SK-N-SH (cell line): ENCODE data around the gene MYO18A. TPM values are rescaled to one million over a fixed set of nuclear protein-coding genes. Genes with fewer than 3 reads are reported as not detected.

ENCODE experiments used
- CTCF ChIA-PET: fragments of 300-600, 350-600 bp; formaldehyde crosslinking; extraction: SDS; loops from one replicate; lab custom pipeline; 2021; lab: Yijun Ruan, JAX
- POLR2A ChIA-PET: fragments of 350-600 bp; sonication (Branson Sonifier 250); formaldehyde crosslinking; extraction: SDS; loops from one replicate; lab custom pipeline; 2020; ENCODE audit warnings: antibody characterized with exemption, inconsistent platforms; lab: Yijun Ruan, JAX
- DNase-seq: peaks from one replicate; pipeline ENCODE4 v3.0.0; 2012
- H2AFZ ChIP-seq: fragments of 200-600 bp; sonication (generic); 2 replicates; pipeline ENCODE4 v1.8.1; 2016; ENCODE audit warnings: antibody characterized with exemption, mild to moderate bottlenecking, low read depth
- H3F3A ChIP-seq: fragments of 200-600 bp; sonication (generic); replicated peaks from 2 replicates; pipeline ENCODE3; 2016; ENCODE audit warnings: antibody characterized with exemption, mild to moderate bottlenecking; ENCODE audit not compliant: insufficient read depth
- H3K27ac ChIP-seq, 2 experiments: fragments of 200-500 bp in 1 of 2; fragments of 200-600 bp in 1 of 2; sonication (Bioruptor generic) in 1 of 2; sonication (generic), shearing (Covaris generic) in 1 of 2; 2 replicates each; pipeline versions ENCODE4 v1.5.1 to v1.6.1; 2014 to 2016; ENCODE audit warnings: low read depth in 2 of 2, inconsistent platforms in 1 of 2, low read length in 1 of 2, mild to moderate bottlenecking in 1 of 2, mixed read lengths in 1 of 2
- H3K27me3 ChIP-seq: fragments of 200-600 bp; sonication (generic), shearing (Covaris generic); 2 replicates; pipeline ENCODE4 v1.6.1; 2016; ENCODE audit warnings: mixed run types; ENCODE audit not compliant: insufficient read depth
- H3K36me3 ChIP-seq, 2 experiments: fragments of 200-500 bp in 1 of 2; fragments of 200-600 bp in 1 of 2; sonication (Bioruptor generic) in 1 of 2; sonication (generic) in 1 of 2; replicated peaks in 1 of 2; 2 replicates each; pipeline versions ENCODE3 to v1.5.1; 2014 to 2016; ENCODE audit warnings: low read length in 1 of 2, mild to moderate bottlenecking in 1 of 2; ENCODE audit not compliant: insufficient read depth in 2 of 2, control insufficient read depth in 1 of 2
- H3K4me1 ChIP-seq, 2 experiments: fragments of 200-500 bp in 1 of 2; fragments of 200-600 bp in 1 of 2; sonication (Bioruptor generic) in 1 of 2; sonication (generic), shearing (Covaris generic) in 1 of 2; 2 replicates each; pipeline versions ENCODE4 v1.5.1 to v1.6.1; 2014 to 2016; ENCODE audit warnings: low read depth in 1 of 2, low read length in 1 of 2, mixed run types in 1 of 2; ENCODE audit not compliant: insufficient read depth in 2 of 2, control insufficient read depth in 1 of 2
- H3K4me2 ChIP-seq: fragments of 200-600 bp; sonication (generic), shearing (Covaris generic); 2 replicates; pipeline ENCODE4 v1.6.1; 2017; ENCODE audit warnings: mixed run types
- H3K4me3 ChIP-seq, 2 experiments: fragments of 200-500 bp in 1 of 2; fragments of 200-600 bp in 1 of 2; sonication (Bioruptor generic) in 1 of 2; sonication (generic), shearing (Covaris generic) in 1 of 2; 2 replicates each; pipeline versions ENCODE4 v1.5.1 to v1.8.1; 2014 to 2016; ENCODE audit warnings: low read depth in 2 of 2, inconsistent platforms in 1 of 2, low read length in 1 of 2, mild to moderate bottlenecking in 1 of 2, mixed read lengths in 1 of 2, moderate library complexity in 1 of 2
- H3K79me2 ChIP-seq: fragments of 200-600 bp; sonication (generic); 2 replicates; pipeline ENCODE4 v1.8.1; 2017; ENCODE audit warnings: mild to moderate bottlenecking; ENCODE audit not compliant: insufficient read depth
- H3K9ac ChIP-seq: fragments of 200-600 bp; sonication (generic); 2 replicates; pipeline ENCODE4 v1.6.1; 2017; ENCODE audit warnings: mixed run types
- H3K9me2 ChIP-seq: fragments of 200-600 bp; sonication (generic); 2 replicates; pipeline ENCODE4 v1.6.1; 2017; ENCODE audit warnings: mixed run types
- H3K9me3 ChIP-seq: fragments of 200-600 bp; sonication (generic); 2 replicates; pipeline ENCODE4 v1.6.1; 2017; ENCODE audit warnings: mixed run types, mild to moderate bottlenecking, moderate library complexity
- H4K20me1 ChIP-seq: fragments of 200-600 bp; sonication (generic); 2 replicates; pipeline ENCODE4 v1.6.1; 2017; ENCODE audit warnings: mild to moderate bottlenecking, mixed run types; ENCODE audit not compliant: insufficient read depth
- EP300 ChIP-seq, 2 experiments: IDR thresholded peaks; 2 replicates each; pipeline versions ENCODE4 v1.4.0 to v1.6.1; 2012; ENCODE audit warnings: borderline replicate concordance in 1 of 2, low read depth in 1 of 2, low read length in 1 of 2
- EZH2phosphoT487 ChIP-seq: fragments of 200-600 bp; sonication (generic); IDR thresholded peaks from 2 replicates; pipeline ENCODE4 v1.6.1; 2017; ENCODE audit warnings: low read depth, mixed run types, mild to moderate bottlenecking, antibody characterized with exemption, moderate library complexity, borderline replicate concordance
- FOSL2 ChIP-seq: IDR thresholded peaks from 2 replicates; pipeline ENCODE4 v1.4.0; 2012; ENCODE audit warnings: low read depth, mild to moderate bottlenecking, moderate library complexity, borderline replicate concordance
- FOXJ3 ChIP-seq: sonication (generic); formaldehyde crosslinking; IDR thresholded peaks from 2 replicates; pipeline ENCODE4 v1.5.1; 2020; ENCODE audit warnings: mild to moderate bottlenecking, missing genetic modification reagents
- GABPA ChIP-seq: IDR thresholded peaks from 2 replicates; pipeline ENCODE4 v1.4.0; 2012; ENCODE audit warnings: low read depth, mild to moderate bottlenecking
- JUND ChIP-seq: IDR thresholded peaks from 2 replicates; pipeline ENCODE4 v1.4.0; 2012
- MEF2A ChIP-seq: IDR thresholded peaks from 2 replicates; pipeline ENCODE4 v1.4.0; 2012; ENCODE audit warnings: low read depth, borderline replicate concordance
- NFIC ChIP-seq: IDR thresholded peaks from 2 replicates; pipeline ENCODE4 v1.4.0; 2012; ENCODE audit warnings: borderline replicate concordance
- POLR2AphosphoS5 ChIP-seq: IDR thresholded peaks from 2 replicates; pipeline ENCODE4 v1.6.1; 2012; ENCODE audit warnings: low read depth, low read length
- RFX5 ChIP-seq: IDR thresholded peaks from 2 replicates; pipeline ENCODE4 v1.6.1; 2012; ENCODE audit warnings: mild to moderate bottlenecking, improper control_type of control experiment, low read length
- RXRA ChIP-seq: IDR thresholded peaks from 2 replicates; pipeline ENCODE4 v1.4.0; 2012; ENCODE audit warnings: low read depth, mild to moderate bottlenecking, borderline replicate concordance
- SIN3A ChIP-seq: IDR thresholded peaks from 2 replicates; pipeline ENCODE4 v1.6.1; 2012; ENCODE audit warnings: low read depth, mild to moderate bottlenecking, low read length, moderate library complexity, borderline replicate concordance
- TAF1 ChIP-seq: IDR thresholded peaks from 2 replicates; pipeline ENCODE4 v1.6.1; 2012; ENCODE audit warnings: low read depth, mild to moderate bottlenecking, low read length, moderate library complexity, borderline replicate concordance
- TCF12 ChIP-seq: IDR thresholded peaks from 2 replicates; pipeline ENCODE4 v1.4.0; 2012
- TEAD4 ChIP-seq: IDR thresholded peaks from 2 replicates; pipeline ENCODE4 v1.4.0; 2012; ENCODE audit warnings: mild to moderate bottlenecking, borderline replicate concordance; ENCODE audit not compliant: insufficient read depth
- YY1 ChIP-seq: IDR thresholded peaks from 2 replicates; pipeline ENCODE4 v1.4.0; 2012; ENCODE audit warnings: low read depth, mild to moderate bottlenecking
- WGBS: methylation state at CpG from one replicate; pipeline ENCODE4 v1.1.6; 2017; ENCODE audit warnings: low lambda C conversion rate; 5-methylcytosine and 5-hydroxymethylcytosine counted together
- polyA plus RNA-seq, 3 experiments: library from polyadenylated mRNA; depleted of rRNA; stranded (reverse); fragments of >200 nt; gene quantifications; 2 replicates each; pipeline ENCODE4 v1.2.3, GENCODE V29; 2012
- TF ChIP-seq, protein P1 (sequence below): fragments of 150-350 bp; IDR thresholded peaks from 2 replicates; pipeline ENCODE4 v1.6.1; 2016; ENCODE audit warnings: mild to moderate bottlenecking, low read depth, low read length
- TF ChIP-seq, protein P2 (sequence below): fragments of 200-600 bp; sonication (generic); IDR thresholded peaks from 2 replicates; pipeline ENCODE4 v1.6.1; 2017; ENCODE audit warnings: antibody characterized with exemption, mild to moderate bottlenecking, moderate library complexity

MYO18A gene
- polyA plus RNA-seq, 1 of the 3 experiments (the other 2 are of a cell fraction), result 6.6 TPM

DNA sequence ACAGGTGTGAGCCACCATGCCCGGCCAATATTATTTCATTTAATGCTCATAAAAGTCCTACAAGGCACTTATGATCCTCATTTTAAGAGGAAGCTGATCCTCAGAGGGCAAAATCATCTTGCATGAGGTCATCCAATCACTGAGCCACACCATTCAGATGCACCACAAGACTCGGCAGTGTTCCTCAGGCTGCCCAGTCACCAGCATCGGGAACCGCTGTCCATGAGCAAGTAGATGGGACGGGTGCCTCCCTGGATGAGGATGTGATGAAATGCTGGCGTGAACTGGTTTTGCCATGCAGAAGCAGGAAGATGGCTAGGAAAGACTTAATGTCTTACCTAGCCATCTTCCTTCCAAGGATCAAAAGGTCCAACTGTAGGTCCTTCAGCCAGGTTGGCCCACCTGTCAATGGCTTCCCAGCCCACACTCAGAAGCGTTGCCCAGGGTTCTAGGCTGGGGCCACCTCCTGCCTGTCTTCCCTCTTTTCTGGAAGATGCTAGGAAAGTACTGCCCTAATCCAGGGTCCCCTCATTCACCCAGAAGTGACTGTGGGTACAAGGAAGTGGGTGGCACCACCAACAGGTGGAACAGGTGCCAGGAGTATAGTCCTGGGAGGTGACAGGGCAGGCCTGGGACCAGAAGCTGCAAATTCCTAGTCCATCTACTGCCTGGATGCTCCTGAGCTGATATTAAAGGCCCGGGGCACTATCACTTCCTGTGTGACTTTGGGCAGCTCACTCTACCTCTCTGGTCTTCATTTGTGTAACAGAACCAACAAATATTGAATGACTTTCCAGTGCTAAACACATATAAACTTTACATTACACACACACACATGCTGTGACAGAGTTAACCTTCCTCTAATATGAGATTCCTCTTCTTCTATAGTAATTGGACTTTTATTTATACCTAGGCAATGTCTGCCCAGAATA, 34.3 kb upstream of the MYO18A start:
- POLR2A ChIA-PET, result interaction anchor here (0.5 kb wide), 1 partner anchor 22 kb away, joined by 3 read pairs; no protein-coding TSS in a partner anchor
- Histone ChIP-seq H3K36me3 (no peaks in the 10 kb centered on the region), H2AFZ (no peak overlapping the region), H3K27me3 (no peaks in the 10 kb centered on the region), H3K4me1 (peaks cover 0 to 2% of the 10 kb centered on the region in 2 experiments; a peak in 1 of 4 replicates), H3F3A (no peaks in the 10 kb centered on the region), H3K9me2 (no peaks in the 10 kb centered on the region), H3K4me2 (no peak overlapping the region), H4K20me1 (no peaks in the 10 kb centered on the region), H3K9ac (no peak overlapping the region), H3K9me3 (no peaks in the 10 kb centered on the region), H3K4me3 (no peak overlapping the region), H3K79me2 (no peaks in the 10 kb centered on the region), H3K27ac (no peak overlapping the region)
- CTCF ChIA-PET, result interaction anchor here (0.7 to 19.8 kb wide), 5 partner anchors 30 to 487 kb away, joined by 3 to 438 read pairs (median 4); no protein-coding TSS in a partner anchor
- TF ChIP-seq, protein P1, sequence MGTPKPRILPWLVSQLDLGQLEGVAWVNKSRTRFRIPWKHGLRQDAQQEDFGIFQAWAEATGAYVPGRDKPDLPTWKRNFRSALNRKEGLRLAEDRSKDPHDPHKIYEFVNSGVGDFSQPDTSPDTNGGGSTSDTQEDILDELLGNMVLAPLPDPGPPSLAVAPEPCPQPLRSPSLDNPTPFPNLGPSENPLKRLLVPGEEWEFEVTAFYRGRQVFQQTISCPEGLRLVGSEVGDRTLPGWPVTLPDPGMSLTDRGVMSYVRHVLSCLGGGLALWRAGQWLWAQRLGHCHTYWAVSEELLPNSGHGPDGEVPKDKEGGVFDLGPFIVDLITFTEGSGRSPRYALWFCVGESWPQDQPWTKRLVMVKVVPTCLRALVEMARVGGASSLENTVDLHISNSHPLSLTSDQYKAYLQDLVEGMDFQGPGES, result no peak
- WGBS, result 78% methylated on average over 6 of the region's 8 CpGs
- DNase-seq, result no peak

DNA sequence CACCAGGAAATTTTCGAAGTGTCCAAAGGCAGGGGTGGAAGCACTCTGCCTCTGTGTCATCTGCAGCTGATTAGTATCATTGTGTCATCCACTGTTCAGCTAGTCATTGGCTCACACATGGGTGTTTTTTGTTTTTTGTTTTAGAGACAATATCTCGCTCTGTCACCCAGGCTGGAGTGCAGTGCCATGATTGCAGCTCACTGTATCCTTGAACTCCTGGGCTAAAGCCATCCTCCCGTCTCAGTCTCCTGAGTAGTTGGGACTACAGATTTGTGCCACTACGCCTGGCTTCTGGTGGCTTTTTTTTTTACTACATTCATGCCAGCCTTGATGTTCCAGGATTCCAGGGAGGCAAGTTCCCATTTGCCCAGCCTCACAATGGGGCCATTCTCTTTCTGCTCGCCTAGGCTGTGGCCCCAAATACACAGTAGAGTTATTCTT, 32.5 kb upstream of the MYO18A start:
- Histone ChIP-seq H3K4me1 (no peaks in the 10 kb centered on the region; a peak in 1 of 4 replicates), H3K9me3 (no peaks in the 10 kb centered on the region), H3K36me3 (no peaks in the 10 kb centered on the region), H3K9me2 (no peaks in the 10 kb centered on the region), H3K79me2 (no peaks in the 10 kb centered on the region), H3K27me3 (no peaks in the 10 kb centered on the region), H4K20me1 (no peaks in the 10 kb centered on the region), H3K9ac (no peak overlapping the region), H2AFZ (no peak overlapping the region), H3K4me3 (no peak overlapping the region), H3F3A (no peaks in the 10 kb centered on the region), H3K4me2 (no peak overlapping the region)
- ChIA-PET POLR2A (no interaction called here), CTCF (interaction anchor here (1.0 to 19.8 kb wide), 7 partner anchors 30 to 260 kb away, joined by 3 to 438 read pairs (median 9); partner anchors contain the start of gene MYO18A)
- WGBS, result 80% methylated on average over 5 of the region's 5 CpGs
- TF ChIP-seq SIN3A (no peak), POLR2AphosphoS5 (no peak), TAF1 (no peak), TEAD4 (no peak), EZH2phosphoT487 (no peak), FOSL2 (no peak), TCF12 (no peak), NFIC (no peak), RXRA (no peak), MEF2A (no peak), JUND (no peak), GABPA (no peak), RFX5 (no peak), YY1 (no peak), EP300 (IDR thresholded peaks at IDR 0.05; ENCODE audit: borderline replicate concordance in 1 of 2, low read depth in 1 of 2, low read length in 1 of 2) (no peak), FOXJ3 (CRISPR knock-in tag) (no peak)
- TF ChIP-seq, protein P2, sequence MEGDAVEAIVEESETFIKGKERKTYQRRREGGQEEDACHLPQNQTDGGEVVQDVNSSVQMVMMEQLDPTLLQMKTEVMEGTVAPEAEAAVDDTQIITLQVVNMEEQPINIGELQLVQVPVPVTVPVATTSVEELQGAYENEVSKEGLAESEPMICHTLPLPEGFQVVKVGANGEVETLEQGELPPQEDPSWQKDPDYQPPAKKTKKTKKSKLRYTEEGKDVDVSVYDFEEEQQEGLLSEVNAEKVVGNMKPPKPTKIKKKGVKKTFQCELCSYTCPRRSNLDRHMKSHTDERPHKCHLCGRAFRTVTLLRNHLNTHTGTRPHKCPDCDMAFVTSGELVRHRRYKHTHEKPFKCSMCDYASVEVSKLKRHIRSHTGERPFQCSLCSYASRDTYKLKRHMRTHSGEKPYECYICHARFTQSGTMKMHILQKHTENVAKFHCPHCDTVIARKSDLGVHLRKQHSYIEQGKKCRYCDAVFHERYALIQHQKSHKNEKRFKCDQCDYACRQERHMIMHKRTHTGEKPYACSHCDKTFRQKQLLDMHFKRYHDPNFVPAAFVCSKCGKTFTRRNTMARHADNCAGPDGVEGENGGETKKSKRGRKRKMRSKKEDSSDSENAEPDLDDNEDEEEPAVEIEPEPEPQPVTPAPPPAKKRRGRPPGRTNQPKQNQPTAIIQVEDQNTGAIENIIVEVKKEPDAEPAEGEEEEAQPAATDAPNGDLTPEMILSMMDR, result no peak
- TF ChIP-seq, protein P1, result no peak
- TF ChIP-seq, all 33 proteins: peak for 0
- H3K27ac ChIP-seq, result no peak overlapping the region
- DNase-seq, result no peak
